Neural progenitor cell (in vitro differentiated cells): ENCODE results near the gene TSPAN1. TPM values are rescaled to one million over a fixed set of nuclear protein-coding genes. Genes with fewer than 3 reads are reported as not detected.

Experiments used
- DNase-seq: peaks from one replicate; pipeline ENCODE4 v3.0.0-alpha.2; 2016; ENCODE audit warnings: low spot score
- H2AFZ ChIP-seq: fragments of 200-600 bp; sonication (generic); replicated peaks from 2 replicates; pipeline ENCODE4 v1.6.1; 2016; ENCODE audit warnings: antibody characterized with exemption
- H3F3A ChIP-seq: fragments of 200-600 bp; sonication (generic); 2 replicates; pipeline ENCODE4 v1.6.1; 2016; ENCODE audit warnings: antibody characterized with exemption, low read depth
- H3K27ac ChIP-seq: fragments of 200-600 bp; sonication (generic); 2 replicates; pipeline ENCODE4 v1.5.1; 2016; ENCODE audit warnings: mild to moderate bottlenecking
- H3K27me3 ChIP-seq: fragments of 200-600 bp; sonication (generic); 2 replicates; pipeline ENCODE4 v1.6.1; 2016; ENCODE audit warnings: mild to moderate bottlenecking, moderate library complexity
- H3K36me3 ChIP-seq: fragments of 200-600 bp; sonication (generic); 2 replicates; pipeline ENCODE4 v1.5.1; 2016
- H3K4me1 ChIP-seq: fragments of 200-600 bp; sonication (generic); 2 replicates; pipeline ENCODE4 v1.6.1; 2016; ENCODE audit warnings: mixed run types
- H3K4me2 ChIP-seq: fragments of 200-600 bp; sonication (generic); 2 replicates; pipeline ENCODE4 v1.6.1; 2016
- H3K4me3 ChIP-seq: fragments of 200-600 bp; sonication (generic); 2 replicates; pipeline ENCODE4 v1.5.1; 2016
- H3K79me2 ChIP-seq: fragments of 200-600 bp; sonication (generic); 2 replicates; pipeline ENCODE4 v1.6.1; 2016; ENCODE audit warnings: low read depth
- H3K9ac ChIP-seq: fragments of 200-600 bp; sonication (generic); 2 replicates; pipeline ENCODE4 v1.6.1; 2016
- H3K9me3 ChIP-seq: fragments of 200-600 bp; sonication (generic); 2 replicates; pipeline ENCODE4 v1.5.1; 2016; ENCODE audit warnings: low read depth
- H4K20me1 ChIP-seq: fragments of 200-600 bp; sonication (generic); 2 replicates; pipeline ENCODE4 v1.6.1; 2016; ENCODE audit warnings: low read depth
- H3K27ac Mint-ChIP-seq: 3 replicates; pipeline ENCODE4 v1.8.0; 2021; ENCODE audit warnings: mixed read lengths
- H3K27me3 Mint-ChIP-seq: 2 replicates; pipeline ENCODE4 v1.8.0; 2022; ENCODE audit warnings: low read depth, mild to moderate bottlenecking, inconsistent platforms, moderate library complexity, mixed read lengths; ENCODE audit not compliant: insufficient read depth
- H3K36me3 Mint-ChIP-seq: 3 replicates; pipeline ENCODE4 v1.8.0; 2021; ENCODE audit warnings: mixed read lengths
- H3K4me1 Mint-ChIP-seq: 3 replicates; pipeline ENCODE4 v1.8.0; 2021; ENCODE audit warnings: mixed read lengths
- H3K4me3 Mint-ChIP-seq: 3 replicates; pipeline ENCODE4 v1.8.0; 2021; ENCODE audit warnings: mild to moderate bottlenecking, moderate library complexity, mixed read lengths
- H3K9me3 Mint-ChIP-seq: 3 replicates; pipeline ENCODE4 v1.8.0; 2020; ENCODE audit warnings: mixed read lengths
- EZH2 ChIP-seq: fragments of 200-600 bp; sonication (generic); IDR thresholded peaks from 2 replicates; pipeline ENCODE4 v1.6.1; 2017; ENCODE audit warnings: antibody characterized with exemption, mild to moderate bottlenecking, moderate library complexity
- EZH2phosphoT487 ChIP-seq: fragments of 200-600 bp; sonication (generic); IDR thresholded peaks from 2 replicates; pipeline ENCODE4 v1.6.1; 2017; ENCODE audit warnings: antibody characterized with exemption
- total RNA-seq: library from RNA; depleted of rRNA; stranded (reverse); fragments of >200 nt; gene quantifications from 2 replicates; pipeline ENCODE4 v1.2.3, GENCODE V29; 2015; ENCODE audit warnings: low replicate concordance
- TF ChIP-seq, protein P1 (sequence below): fragments of 200-600 bp; sonication (generic); IDR thresholded peaks from 2 replicates; pipeline ENCODE4 v1.5.1; 2017; ENCODE audit warnings: antibody characterized with exemption, mild to moderate bottlenecking

TSPAN1 gene, protein sequence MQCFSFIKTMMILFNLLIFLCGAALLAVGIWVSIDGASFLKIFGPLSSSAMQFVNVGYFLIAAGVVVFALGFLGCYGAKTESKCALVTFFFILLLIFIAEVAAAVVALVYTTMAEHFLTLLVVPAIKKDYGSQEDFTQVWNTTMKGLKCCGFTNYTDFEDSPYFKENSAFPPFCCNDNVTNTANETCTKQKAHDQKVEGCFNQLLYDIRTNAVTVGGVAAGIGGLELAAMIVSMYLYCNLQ
- total RNA-seq = not detected in 2 replicates

DNA sequence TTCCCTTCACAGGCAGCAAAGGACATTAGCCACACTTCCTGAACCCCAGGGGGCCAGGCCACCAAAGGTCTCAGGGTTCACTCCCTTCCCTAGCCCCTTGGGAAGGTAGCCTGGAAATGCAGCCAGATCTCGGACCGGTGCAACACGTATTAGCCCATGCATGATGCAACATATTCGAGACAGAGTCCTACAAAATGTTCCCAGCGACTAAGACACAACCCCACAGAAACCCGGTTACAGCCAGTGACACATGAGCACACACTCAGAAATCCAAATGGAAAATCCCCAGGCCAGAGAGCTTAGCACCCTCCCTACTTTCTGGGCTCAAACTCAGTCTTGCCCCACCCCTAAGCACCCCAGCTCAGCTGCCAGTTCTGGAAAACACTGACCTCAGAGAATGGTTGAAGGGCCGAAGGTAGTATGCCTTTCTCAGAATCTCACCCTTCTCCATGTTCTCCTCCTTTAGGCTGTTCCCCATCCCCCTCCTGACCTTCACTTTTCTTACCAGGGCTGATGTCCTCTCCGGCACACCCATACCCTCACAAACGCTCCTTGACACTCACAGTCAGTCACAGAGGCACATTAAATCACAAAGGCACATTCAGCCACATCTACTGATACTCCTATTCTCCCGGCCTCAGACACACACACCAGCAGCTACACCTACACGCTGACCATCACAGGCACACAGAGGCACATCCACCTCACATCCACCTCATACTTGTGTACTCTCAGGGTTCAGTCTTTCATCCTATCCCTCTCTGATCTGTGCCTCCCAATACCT lies at the start of gene TSPAN1:
TSPAN1 (plus strand) TSS at position 640 of the 784 bp plus-strand sequence. CDS start 6,021 bp downstream, outside the sequence.
- no peaks in the 10 kb centered on the region for H4K20me1 ChIP-seq
- Mint-ChIP-seq H3K4me1 (peaks cover 5% of the 10 kb centered on the region), H3K4me3 (no peak within 1 kb of the TSS), H3K36me3 (no peaks in the 10 kb centered on the region), H3K27me3 (no peaks in the 10 kb centered on the region), H3K9me3 (no peaks in the 10 kb centered on the region), H3K27ac (no peak within 1 kb of the TSS)
- DNase-seq = no peak
- H3K79me2 ChIP-seq = no peaks in the 10 kb centered on the region
- no peak within 1 kb of the TSS for H3K4me2 ChIP-seq
- H3K27me3 ChIP-seq = no peaks in the 10 kb centered on the region
- no peak within 1 kb of the TSS for H3K9ac ChIP-seq
- TF ChIP-seq, protein P1, sequence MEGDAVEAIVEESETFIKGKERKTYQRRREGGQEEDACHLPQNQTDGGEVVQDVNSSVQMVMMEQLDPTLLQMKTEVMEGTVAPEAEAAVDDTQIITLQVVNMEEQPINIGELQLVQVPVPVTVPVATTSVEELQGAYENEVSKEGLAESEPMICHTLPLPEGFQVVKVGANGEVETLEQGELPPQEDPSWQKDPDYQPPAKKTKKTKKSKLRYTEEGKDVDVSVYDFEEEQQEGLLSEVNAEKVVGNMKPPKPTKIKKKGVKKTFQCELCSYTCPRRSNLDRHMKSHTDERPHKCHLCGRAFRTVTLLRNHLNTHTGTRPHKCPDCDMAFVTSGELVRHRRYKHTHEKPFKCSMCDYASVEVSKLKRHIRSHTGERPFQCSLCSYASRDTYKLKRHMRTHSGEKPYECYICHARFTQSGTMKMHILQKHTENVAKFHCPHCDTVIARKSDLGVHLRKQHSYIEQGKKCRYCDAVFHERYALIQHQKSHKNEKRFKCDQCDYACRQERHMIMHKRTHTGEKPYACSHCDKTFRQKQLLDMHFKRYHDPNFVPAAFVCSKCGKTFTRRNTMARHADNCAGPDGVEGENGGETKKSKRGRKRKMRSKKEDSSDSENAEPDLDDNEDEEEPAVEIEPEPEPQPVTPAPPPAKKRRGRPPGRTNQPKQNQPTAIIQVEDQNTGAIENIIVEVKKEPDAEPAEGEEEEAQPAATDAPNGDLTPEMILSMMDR = no peak
- TF ChIP-seq EZH2phosphoT487 (no peak), EZH2 (no peak)
- no peaks in the 10 kb centered on the region for H3K9me3 ChIP-seq
- no peaks in the 10 kb centered on the region for H3K36me3 ChIP-seq
- H3K4me3 ChIP-seq = no peak within 1 kb of the TSS
- no peak within 1 kb of the TSS for H3K27ac ChIP-seq
- peaks cover 8% of the 10 kb centered on the region for H3K4me1 ChIP-seq
- H3F3A ChIP-seq = no peaks in the 10 kb centered on the region
- no peak within 1 kb of the TSS for H2AFZ ChIP-seq

DNA sequence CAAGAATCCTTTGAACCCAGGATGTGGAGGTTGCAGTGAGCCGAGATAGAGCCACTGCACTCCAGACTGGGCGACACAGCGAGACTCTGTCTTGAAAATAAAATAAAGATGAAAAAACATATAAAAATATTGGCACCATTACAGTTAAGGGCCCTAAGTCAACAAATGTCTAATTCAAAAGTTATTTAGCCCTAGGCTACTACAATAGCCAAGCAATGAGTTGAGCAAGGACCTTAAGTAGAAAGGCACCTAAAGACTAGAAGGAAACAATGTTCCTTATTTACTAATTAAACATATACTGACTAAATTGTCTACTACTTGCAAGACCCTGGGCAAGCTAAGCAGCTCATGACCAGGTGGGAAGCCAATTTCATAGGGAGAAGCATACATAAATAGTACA lies 46.5 kb upstream of the TSPAN1 start:
- Histone ChIP-seq H3K27ac (no peak overlapping the region), H3K36me3 (peaks cover 5% of the 10 kb centered on the region), H4K20me1 (peaks cover 80% of the 10 kb centered on the region), H3K4me1 (peaks cover 13% of the 10 kb centered on the region), H2AFZ (no peak overlapping the region), H3K9ac (no peak overlapping the region), H3K4me3 (peak overlapping the region; percentile 95), H3K79me2 (peaks cover 90% of the 10 kb centered on the region), H3K9me3 (no peaks in the 10 kb centered on the region), H3F3A (peaks cover 16% of the 10 kb centered on the region), H3K27me3 (no peaks in the 10 kb centered on the region), H3K4me2 (peak overlapping the region; percentile 97)
- no peak for DNase-seq
- H3K27me3 Mint-ChIP-seq = peaks cover 5% of the 10 kb centered on the region
- H3K9me3 Mint-ChIP-seq = no peaks in the 10 kb centered on the region
- H3K4me1 Mint-ChIP-seq = peaks cover 16% of the 10 kb centered on the region
- peaks cover 13% of the 10 kb centered on the region for H3K36me3 Mint-ChIP-seq
- H3K27ac Mint-ChIP-seq = no peak overlapping the region
- H3K4me3 Mint-ChIP-seq = peak overlapping the region; percentile 97
- TF ChIP-seq EZH2phosphoT487 (no peak), EZH2 (no peak)
- TF ChIP-seq, protein P1 = no peak

DNA sequence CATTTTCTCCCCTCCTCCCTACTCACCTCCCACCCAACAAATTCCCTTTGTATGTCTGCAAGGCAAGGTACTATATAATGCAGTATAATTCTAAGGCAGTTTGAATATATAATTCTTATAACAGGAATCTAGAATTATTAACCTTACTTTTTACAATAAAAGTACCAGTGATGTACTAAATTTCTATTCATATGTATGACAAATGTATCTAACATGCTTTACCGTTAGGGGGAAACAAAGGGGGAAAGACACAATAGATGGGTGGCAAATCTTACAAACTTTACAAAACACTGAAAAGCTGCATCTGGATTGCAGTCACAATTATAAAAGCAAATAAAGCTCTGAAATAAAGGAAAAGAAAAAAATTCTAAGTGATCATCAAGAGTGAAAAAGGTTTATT lies 44.8 kb upstream of the TSPAN1 start:
- H3K27me3 Mint-ChIP-seq = peaks cover 5% of the 10 kb centered on the region
- Histone ChIP-seq H4K20me1 (peaks cover 62% of the 10 kb centered on the region), H3K9me3 (no peaks in the 10 kb centered on the region), H3K4me1 (peaks cover 29% of the 10 kb centered on the region), H2AFZ (no peak overlapping the region), H3F3A (peaks cover 33% of the 10 kb centered on the region), H3K36me3 (peaks cover 5% of the 10 kb centered on the region), H3K79me2 (peaks cover 72% of the 10 kb centered on the region), H3K4me3 (peak overlapping the region; percentile 95), H3K9ac (peak overlapping the region; percentile 98), H3K27ac (no peak overlapping the region), H3K4me2 (peak overlapping the region; percentile 97), H3K27me3 (no peaks in the 10 kb centered on the region)
- peak overlapping the region; percentile 97 for H3K4me3 Mint-ChIP-seq
- H3K4me1 Mint-ChIP-seq = peaks cover 31% of the 10 kb centered on the region
- peaks cover 13% of the 10 kb centered on the region for H3K36me3 Mint-ChIP-seq
- peak overlapping the region; percentile 81 for H3K27ac Mint-ChIP-seq
- TF ChIP-seq EZH2 = no peak
- TF ChIP-seq, protein P1 = peak; percentile 32
- no peaks in the 10 kb centered on the region for H3K9me3 Mint-ChIP-seq
- no peak for DNase-seq
